ENCODE data around the gene RAB13. TPM values are rescaled to one million over a fixed set of nuclear protein-coding genes. Genes with fewer than 3 reads are reported as not detected.

Gene RAB13
- total and polyA plus RNA-seq, 2 of the 8 experiments (the other 6 are each of a cell fraction or from before 2014, with no cell fraction given): 70.5 to 157 TPM

- TF ChIP-seq CHD7 (IDR thresholded peaks at IDR 0.05; ENCODE audit: insufficient replicate concordance, low read length) (no peak), SIX5 (IDR thresholded peaks at IDR 0.05; ENCODE audit: low read depth, low read length) (no peak), ZNF274 (IDR thresholded peaks at IDR 0.05; ENCODE audit: borderline replicate concordance, extremely low read depth, low read length) (no peak), NRF1 (IDR thresholded peaks at IDR 0.05; ENCODE audit: low read depth, low read length) (no peak), SP1 (IDR thresholded peaks at IDR 0.05; ENCODE audit: low read depth, low read length) (no peak), TEAD4 (IDR thresholded peaks at IDR 0.05; ENCODE audit: low read depth, low read length) (no peak), BRCA1 (IDR thresholded peaks at IDR 0.05; ENCODE audit: low read depth, low read length) (no peak), KDM5A (IDR thresholded peaks at IDR 0.05; ENCODE audit: low read length) (no peak), SIN3A (conservative IDR thresholded peaks at IDR 0.05 in 1 of 2, IDR thresholded peaks at IDR 0.05 in 1 of 2; ENCODE audit: low read depth in 1 of 2, low read length in 2 of 2) (no peak)
Observed at GRCh38 chr1:153951801-153952200, 34.3 kb downstream of the RAB13 start (continued).

Measured in H1 (cell line).